Right renal pelvis (tissue), 4 donors: Measurements from ENCODE around the gene NCAM2. TPM values are rescaled to one million over a fixed set of nuclear protein-coding genes. Genes with fewer than 3 reads are reported as not detected.

Experiments used
- DNase-seq, 4 donors: peaks; one replicate each; pipeline ENCODE4 v3.0.0-alpha.2; 2013; ENCODE audit warnings: low read depth in 4 of 4, low spot score in 3 of 4, missing footprints in 1 of 4
- polyA plus RNA-seq, 4 donors: library from polyadenylated mRNA; unstranded; fragments of 120-200 nt; gene quantifications; one replicate each; pipeline ENCODE4 v1.2.1, GENCODE V29; 2013; ENCODE audit not compliant: insufficient read length in 4 of 4

The NCAM2 gene
- polyA plus RNA-seq, 4 donors = 8.0 to 18.5 (median 11.1) TPM

DNA sequence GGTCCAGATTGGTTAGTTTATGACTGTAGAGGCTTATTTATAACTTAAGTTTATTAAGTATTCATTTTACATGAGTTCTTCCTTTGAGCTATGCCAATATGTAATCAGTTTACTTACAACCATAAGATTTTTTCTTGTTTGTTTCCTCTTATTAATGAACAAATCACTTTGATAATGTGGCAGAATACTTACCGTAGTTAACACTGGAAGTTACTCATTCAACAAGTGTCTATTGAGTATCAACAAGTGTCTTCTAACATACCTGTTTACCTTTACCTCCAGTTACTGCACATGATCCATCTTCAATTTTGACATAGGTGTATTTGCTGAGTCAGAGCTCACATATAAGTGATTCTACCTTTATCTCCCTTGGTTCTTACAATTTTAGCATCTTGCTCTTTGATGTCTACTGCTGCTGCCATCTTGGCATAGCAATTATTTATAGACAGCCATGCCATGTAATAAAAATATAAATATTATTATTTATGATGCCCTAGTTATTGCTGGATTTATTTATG, 205.7 kb downstream of the NCAM2 start:
- DNase-seq = no peak

DNA sequence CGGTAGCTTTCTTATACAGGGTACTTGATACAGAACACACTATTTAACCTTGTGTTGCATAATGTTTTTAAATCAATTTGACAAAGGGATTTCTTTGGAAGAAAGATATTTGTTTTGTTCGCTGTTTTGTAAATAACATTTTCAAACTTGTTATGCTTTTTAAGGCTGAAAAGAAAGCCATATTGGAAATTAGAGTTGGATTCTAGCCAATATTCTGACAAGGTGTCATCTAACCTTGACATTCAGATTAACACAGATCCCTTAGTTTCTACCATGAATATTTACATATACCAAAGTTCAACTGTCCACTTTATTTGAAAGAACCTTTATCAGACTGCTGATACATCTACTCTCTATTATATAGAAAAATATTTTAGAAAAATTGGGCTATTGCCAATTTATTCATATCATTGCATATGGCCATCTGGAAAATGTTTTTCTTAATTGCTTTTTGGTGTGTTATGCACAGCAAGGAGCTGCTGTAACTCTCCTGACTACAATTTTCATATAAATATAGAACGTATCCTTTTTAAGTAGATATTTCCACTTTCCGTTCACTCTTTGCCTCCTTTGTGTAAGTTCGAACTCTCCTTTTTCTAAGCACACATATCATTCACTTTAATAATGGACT, 206.3 kb downstream of the NCAM2 start:
- DNase-seq = no peak

DNA sequence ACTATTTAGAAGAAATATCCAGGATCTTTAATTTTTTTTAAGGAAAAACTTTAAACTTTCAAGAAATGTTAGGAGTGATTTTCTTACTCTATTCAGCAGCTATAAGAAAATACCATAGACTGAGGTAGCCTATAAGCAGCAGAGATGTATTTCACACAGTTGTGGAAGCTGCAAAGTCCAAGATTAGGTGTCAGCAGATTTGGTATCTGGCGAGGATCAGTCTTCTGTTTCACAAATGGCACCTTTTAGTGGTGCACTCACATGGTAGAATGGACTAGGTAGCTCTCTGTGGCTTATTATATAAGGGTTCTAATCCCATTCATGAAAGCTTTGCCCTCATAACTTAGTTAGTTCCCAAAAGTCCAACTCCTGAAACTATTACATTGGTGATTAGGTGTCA, 207.4 kb downstream of the NCAM2 start:
- no peak for DNase-seq

DNA sequence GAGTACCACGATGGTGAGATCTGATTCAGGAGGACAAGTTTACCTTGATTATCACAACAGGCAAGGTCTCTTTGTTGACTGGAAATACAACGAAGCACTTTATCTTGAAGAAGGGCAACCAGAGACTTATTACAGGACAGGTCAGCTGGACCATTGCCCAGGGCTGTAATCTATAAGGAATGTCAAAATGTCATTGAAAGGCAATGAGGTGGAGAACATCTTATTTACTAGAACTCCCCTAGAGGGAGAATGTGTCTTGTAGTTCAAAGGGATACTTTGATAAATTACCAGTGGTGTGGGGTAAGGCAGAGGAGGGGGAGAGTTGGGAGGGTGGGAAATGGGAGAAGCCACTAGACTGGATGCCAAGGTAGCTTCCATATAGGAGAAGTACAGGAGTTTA, 212.3 kb downstream of the NCAM2 start:
- peak in 1 of 4 donors; percentile 3 for DNase-seq

DNA sequence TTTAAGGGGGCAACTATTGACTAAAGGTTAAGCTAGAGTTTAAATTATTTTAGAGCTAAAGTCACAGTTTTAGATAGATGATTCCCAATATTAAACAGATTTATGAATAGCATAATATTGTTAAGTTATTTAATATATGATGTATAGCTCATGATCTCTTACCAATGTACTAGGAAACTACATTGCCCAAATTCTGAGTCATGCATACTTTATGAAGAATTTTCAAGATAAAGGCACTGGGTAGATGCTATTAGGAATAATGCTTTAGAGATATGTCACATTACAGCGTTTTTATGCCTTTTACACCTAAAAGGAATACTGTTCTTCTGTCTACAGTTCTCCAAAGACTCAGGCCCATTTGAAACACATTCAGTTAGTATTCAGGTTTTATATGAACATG, 215.1 kb downstream of the NCAM2 start:
- no peak for DNase-seq

DNA sequence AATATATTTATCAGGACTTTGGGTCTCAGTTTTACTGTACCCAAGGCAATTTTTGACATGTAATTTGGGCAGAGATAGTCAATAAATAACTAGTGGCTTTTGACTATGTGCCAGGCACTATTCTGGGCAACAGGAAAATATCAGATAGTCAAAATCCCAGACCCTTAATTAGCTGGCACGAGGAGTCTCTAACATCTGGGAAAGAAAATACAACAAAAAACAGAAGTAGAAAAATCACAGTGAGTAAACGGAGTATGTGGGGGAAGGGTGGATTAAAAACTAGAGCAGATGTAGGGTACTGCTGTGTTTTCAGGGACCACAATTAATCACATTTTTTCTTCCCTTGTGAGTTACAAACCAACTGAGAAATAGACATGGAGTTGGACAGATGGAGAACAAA, 217.8 kb downstream of the NCAM2 start:
- no peak for DNase-seq

DNA sequence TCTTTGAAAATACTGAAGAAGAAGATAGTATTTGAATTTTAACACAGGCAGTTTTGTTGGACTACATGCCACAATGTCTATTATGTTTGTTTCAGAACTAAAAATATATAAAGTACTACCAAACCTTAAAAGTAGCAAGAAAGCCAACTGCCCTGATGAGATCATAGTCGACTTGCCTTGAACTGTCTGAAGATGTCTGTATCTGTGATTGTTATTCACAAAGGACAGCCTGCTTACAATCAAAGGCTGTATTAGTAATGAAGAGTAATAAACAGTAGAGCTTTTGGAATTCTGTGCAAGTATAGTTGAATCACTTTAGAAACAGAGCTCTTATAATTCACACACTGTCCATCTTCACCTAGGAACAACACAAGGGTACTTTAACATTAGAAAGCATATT, 228.3 kb downstream of the NCAM2 start:
- DNase-seq = no peak

DNA sequence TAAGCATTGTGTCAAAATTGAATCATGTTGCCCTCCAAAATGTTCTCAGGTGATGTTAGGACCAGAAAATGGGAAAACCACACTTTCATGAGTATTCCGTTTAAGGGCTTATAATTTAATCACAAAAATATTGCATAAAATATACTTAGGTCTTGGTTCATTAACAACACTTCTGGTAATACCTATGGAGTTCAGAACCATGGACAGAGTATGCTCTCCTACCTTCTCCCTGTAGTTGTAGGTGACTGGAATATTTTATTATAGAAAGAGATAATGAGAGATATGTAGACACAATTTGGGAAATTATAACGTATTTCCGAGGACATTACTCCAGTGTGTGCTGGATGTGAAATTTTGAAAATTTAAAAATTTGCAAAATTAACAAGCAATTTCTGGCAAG, 232.5 kb downstream of the NCAM2 start:
- DNase-seq = no peak

DNA sequence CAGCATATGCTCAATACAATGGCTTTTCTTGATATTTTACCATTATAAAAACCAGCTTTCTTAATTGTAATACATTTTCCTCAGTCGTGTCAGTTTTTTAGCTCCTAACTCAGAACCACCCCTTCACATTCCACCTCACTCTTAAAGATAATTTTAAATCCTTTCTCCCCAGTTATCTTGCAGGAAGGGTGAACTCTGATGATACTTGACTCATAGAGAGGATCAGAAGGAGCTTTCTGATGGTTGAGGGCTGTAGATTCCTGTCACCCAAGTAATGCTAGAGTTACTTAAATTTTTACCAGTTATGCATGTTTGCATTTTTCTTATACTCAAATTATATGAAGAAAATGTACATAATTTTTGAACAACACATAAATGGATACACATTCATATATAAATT, 233.7 kb downstream of the NCAM2 start:
- no peak for DNase-seq

DNA sequence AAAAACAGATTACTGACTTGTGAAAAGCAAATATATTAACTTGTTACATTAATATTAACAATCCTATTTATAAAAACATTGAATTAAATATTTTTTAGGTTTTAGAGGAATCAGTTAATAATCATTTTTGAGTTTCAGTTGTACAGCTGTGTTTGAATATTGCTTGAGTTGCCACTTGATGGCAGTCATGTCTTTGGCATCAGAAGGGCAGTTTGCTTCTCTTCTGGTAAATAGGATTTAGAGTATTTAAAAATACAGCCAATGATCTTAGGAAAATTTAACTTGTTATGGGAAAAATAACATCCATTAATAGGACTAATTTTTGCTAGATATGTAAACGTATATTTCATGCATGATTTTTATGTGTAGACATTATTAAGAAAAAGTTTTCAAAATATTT, 234.1 kb downstream of the NCAM2 start:
- DNase-seq = no peak

DNA sequence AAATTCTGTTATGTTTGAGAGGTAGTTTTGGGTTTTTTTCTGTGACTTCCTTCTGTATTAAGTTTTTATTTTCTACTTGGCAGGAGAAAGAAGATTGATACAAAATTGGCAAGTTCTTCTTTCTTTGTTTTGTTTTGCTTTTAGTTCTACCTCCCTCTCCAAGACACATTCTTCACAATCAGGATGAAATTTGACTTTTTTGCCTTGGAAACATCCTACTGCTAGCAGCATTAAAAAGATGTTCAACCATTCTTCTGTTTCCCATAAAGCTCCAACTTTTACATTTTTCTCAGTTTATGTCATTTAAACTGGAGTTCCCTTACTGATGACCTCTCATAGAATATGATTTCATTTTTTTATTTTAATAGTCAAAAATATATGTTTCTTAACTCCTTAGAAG, 234.8 kb downstream of the NCAM2 start:
- DNase-seq = no peak

DNA sequence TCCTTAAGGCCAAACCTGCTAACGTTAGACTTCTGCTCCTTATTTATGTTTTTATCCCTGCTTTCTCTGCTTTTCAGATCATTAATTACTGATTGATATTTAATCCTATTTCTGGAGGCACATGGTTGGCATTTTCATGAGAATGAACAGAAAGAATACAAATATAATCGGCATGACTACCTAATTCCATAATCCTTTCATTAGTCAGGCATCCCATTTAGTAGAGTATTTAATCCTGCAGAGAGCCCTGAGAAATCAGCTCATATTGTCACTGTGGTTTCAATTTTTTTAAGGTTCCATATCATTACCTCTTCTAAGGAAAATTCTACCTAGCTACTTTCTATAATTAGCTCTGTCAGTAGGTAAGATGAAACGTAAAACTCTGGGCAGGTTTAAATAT, 238.8 kb downstream of the NCAM2 start:
- no peak for DNase-seq

DNA sequence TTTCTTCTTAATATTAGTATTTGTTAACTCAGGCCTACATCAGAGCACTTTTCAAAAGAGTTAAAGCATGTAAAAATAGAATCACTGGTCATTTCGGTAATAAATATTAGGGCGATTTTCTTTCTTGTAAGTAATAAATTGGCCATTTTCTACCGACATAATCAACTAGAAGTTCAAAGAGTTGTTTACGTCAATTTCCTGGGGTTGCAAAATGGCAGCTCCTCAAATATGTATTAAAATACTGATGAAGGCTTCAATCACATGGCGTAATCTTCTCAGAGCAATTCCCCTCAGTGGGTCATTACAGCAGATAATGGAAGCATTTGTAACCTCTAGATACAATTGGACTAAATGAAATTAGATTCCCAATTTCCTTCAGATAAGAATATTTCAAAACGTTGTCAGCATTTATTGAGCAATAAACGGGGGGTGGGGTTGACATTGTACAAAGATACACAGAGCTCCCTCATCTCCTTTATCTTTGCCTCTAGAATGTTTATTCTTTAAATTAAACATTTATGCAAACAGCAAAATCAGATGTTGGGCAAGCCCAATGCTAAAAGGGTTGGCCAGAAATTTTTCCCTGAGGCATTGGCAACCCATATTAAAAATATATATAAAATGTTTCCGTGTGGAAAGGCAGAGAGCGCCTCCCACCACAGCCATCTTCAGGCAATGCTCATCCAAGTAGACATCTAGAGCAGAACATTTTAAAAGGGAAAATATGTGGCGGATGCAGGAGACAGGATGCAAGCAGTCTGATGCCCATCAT, 240.6 kb downstream of the NCAM2 start:
- no peak for DNase-seq

DNA sequence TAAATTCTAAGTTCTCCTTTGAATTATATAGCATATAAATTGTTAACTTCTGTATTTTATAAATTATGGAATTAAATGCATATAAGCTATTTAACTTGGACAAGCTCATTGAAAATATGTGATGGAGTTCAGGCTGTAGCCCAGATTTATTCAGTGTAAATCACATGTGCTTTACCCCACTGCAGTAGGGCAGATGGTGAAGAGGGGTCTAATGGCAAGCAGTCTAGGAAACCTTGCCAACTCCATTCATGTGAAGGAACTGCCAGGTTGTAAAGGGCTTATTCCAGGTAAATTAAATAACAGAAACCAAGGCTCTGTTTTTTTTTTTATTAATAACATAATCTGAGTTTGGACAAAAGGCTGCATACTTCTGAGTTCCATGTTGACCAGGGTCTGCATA, 243.2 kb downstream of the NCAM2 start:
- DNase-seq = no peak

DNA sequence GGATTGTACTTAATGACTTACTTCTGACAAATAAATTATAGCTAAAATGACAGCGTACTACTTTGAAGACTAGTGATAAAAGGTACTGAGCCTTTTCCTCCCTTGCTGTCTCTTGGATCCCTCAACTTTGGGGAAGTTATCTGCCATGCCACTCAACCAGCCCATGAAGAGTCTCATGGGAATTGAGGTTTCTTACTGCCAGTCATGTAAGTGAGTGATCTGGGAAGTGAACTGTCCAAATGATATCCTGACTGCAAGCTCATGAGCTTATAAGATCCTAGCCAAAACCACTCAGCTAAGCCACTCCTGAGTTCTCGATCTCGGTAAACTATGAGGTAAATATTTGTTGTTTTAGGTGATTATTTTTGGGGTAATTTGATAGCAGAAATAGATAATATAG, 247.8 kb downstream of the NCAM2 start:
- no peak for DNase-seq

DNA sequence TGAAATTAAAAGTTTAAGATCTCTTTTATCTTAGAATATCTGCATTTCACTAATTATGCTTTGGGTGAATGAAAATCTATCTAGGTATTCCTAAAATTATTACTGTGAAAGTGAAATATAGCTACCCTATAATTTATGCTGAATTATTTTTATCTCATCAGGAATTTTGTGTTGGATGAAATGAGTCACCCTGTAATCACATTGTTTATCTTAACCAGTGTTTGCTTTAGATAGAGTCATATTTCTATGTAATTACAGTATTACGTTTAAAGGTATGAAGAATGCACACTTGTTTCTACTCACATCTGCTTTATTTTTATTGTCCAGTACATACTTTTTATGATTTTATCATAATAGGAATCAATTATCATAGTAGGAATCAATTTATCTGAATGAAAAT, 249.2 kb downstream of the NCAM2 start:
- no peak for DNase-seq

DNA sequence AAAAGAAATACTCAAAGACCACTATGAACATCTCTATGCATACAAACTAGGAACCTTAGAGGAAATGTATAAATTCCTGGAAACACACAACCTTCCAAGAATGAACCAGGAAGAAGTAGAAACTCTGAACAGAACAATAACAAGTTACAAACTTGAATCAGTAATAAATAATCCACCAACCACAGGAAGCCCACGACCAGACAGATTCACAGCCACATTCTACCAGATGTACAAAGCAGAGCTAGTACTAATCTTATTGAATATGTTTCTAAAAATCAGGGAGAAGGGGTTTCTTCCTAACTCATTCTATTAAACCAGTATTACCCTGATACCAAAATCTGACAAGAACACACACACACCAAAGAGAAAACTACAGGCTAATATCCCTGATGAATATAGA, 263.8 kb downstream of the NCAM2 start:
- no peak for DNase-seq

DNA sequence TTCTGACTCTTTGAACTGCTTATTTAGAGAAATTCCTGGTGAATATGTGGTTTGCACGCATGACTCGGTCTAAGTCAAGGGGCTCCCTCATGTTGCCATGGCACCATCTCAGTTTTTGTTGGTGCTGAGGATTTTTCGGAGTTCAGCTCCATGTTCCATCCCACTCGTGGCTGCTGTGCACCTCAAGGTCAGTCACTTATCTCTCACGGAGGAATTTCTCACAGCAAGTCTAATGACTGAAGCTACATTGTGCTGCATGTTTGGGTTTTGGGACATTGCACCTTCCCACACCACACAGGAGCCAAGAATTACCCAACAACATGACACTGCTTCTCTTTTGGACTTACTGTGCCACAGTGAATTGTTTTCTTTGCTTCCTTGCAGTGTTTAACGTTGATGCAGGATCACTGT, 269.9 kb downstream of the NCAM2 start:
- DNase-seq = no peak

DNA sequence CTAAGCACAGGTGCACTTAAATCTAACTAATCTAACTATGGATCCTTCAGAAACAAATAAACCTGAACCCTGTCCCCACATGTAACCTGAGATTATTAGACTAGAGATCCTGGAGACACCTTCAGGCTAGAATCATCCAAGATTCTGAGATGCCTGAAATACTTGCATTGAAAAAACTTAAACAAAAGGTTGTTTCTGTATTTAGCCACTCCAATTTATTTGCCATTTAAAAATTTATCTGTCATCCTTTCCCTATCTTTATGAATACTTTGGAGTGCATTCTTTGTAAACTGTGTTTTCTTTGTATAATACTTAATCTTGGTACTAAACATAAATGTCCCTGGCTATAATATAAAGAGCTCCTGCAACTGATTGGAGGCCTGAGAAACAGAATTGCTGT, 270.7 kb downstream of the NCAM2 start:
- DNase-seq = no peak

DNA sequence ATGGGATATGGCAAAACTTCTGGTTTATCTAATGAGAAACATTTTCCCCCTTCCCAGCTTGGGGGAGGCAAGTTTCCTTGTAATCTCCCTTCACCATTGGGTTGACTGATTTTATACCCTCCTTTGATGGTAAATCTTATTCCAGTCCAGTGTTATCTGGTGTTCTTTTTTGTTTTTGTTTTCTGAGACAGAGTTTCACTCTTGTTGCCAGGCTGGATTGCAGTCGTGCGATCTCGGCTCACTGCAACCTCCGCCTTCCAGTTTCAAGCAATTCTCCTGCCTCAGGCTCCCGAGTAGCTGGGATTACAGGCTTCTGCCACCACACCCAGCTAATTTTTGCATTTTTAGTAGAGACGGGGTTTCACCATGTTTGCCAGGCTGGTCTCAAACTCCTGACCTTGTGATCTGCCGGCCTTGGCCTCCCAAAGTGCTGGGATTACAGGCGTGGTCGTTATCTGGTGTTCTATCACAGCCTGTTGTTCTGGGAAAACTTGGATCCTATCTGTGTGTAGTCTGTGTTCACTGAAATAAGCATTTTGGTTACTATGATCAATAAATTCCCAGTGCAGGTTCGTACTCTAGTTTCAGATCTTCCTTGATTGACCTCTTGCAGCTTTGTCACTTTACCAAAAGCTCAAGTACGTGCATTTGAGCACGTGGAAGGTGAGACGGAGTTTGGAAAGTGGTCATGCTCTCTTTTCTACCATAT, 281.1 kb downstream of the NCAM2 start:
- DNase-seq = no peak

DNA sequence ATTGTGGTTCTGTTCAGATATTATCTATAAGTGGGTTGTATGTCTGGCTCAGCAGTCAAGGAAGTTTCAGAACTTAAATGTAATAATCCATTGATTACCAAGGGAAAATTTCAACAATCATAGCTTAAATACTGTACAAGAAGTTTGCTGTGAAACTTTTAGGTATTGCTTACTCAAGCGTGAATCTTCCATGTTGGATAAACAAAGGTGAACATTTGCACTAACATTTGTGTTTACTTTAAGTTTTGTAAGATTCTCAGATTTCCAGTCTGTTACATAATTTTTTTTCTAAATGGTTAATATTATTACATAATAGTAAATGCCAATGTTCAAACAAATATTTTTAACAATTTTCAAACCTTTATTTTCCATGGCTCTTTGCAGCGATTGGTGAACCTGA, 285.6 kb downstream of the NCAM2 start:
- DNase-seq = no peak
